Fibroblast of lung (primary cell): ENCODE results near the gene NHSL2.

Experiments used
- CTCF ChIP-seq, 2 donors: IDR thresholded peaks in 1 of 2; conservative IDR thresholded peaks in 1 of 2; 1 replicate in 1 of 2; 2 replicates in 1 of 2; pipeline ENCODE4 v1.5.1; 2011 to 2012; ENCODE audit warnings: low read length in 2 of 2, control low read depth in 1 of 2, inconsistent platforms in 1 of 2, low read depth in 1 of 2, mild to moderate bottlenecking in 1 of 2
- EZH2 ChIP-seq: IDR thresholded peaks from 2 replicates; pipeline ENCODE4 v1.5.1; 2012; ENCODE audit warnings: low read length, control low read depth, mild to moderate bottlenecking; ENCODE audit errors: missing control alignments

GRCh38 chrX:72015383-72015782, 104.7 kb downstream of the NHSL2 start:
- TF ChIP-seq CTCF (conservative IDR thresholded peaks at IDR 0.05 in 1 of 2, IDR thresholded peaks at IDR 0.05 in 1 of 2; ENCODE audit: low read depth in 1 of 2, low read length in 2 of 2) (no peak), EZH2 (no peak)
